Stimulated activated effector memory CD8-positive, alpha-beta T cell treated with anti-CD3 and anti-CD28 coated beads, Interleukin-12 subunit alpha, Interleukin-12 subunit beta, amount 100 ng/mL, for 72 hours (primary cell): ENCODE results near the gene FAR1.
"Not testable (repeated sequence)": the region's sequence is repeated elsewhere in the genome, so short reads cannot be mapped to it uniquely, and the experiment has no call there.

ENCODE experiments used
- ATAC-seq: fragments of 150-1000 bp; cut with Tn5 transposase; 2 replicates; pipeline ENCODE4 v1.10.0; 2021
- DNase-seq, 2 donors: peaks; one replicate each; pipeline ENCODE4 v3.0.0; 2021 to 2022; ENCODE audit warnings: low spot score in 2 of 2
- H3K27ac Mint-ChIP-seq: one replicate; pipeline ENCODE4 v1.8.0; 2022; ENCODE audit warnings: mild to moderate bottlenecking, mixed read lengths
- H3K36me3 Mint-ChIP-seq: one replicate; pipeline ENCODE4 v1.8.0; 2022; ENCODE audit warnings: mild to moderate bottlenecking, mixed read lengths
- H3K4me1 Mint-ChIP-seq: one replicate; pipeline ENCODE4 v1.8.0; 2022; ENCODE audit warnings: mixed read lengths
- H3K4me3 Mint-ChIP-seq: one replicate; pipeline ENCODE4 v1.8.0; 2022; ENCODE audit warnings: mild to moderate bottlenecking, mixed read lengths
- H3K9me3 Mint-ChIP-seq: one replicate; pipeline ENCODE4 v1.8.0; 2022; ENCODE audit warnings: mixed read lengths

The FAR1 gene, protein sequence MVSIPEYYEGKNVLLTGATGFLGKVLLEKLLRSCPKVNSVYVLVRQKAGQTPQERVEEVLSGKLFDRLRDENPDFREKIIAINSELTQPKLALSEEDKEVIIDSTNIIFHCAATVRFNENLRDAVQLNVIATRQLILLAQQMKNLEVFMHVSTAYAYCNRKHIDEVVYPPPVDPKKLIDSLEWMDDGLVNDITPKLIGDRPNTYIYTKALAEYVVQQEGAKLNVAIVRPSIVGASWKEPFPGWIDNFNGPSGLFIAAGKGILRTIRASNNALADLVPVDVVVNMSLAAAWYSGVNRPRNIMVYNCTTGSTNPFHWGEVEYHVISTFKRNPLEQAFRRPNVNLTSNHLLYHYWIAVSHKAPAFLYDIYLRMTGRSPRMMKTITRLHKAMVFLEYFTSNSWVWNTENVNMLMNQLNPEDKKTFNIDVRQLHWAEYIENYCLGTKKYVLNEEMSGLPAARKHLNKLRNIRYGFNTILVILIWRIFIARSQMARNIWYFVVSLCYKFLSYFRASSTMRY

DNA sequence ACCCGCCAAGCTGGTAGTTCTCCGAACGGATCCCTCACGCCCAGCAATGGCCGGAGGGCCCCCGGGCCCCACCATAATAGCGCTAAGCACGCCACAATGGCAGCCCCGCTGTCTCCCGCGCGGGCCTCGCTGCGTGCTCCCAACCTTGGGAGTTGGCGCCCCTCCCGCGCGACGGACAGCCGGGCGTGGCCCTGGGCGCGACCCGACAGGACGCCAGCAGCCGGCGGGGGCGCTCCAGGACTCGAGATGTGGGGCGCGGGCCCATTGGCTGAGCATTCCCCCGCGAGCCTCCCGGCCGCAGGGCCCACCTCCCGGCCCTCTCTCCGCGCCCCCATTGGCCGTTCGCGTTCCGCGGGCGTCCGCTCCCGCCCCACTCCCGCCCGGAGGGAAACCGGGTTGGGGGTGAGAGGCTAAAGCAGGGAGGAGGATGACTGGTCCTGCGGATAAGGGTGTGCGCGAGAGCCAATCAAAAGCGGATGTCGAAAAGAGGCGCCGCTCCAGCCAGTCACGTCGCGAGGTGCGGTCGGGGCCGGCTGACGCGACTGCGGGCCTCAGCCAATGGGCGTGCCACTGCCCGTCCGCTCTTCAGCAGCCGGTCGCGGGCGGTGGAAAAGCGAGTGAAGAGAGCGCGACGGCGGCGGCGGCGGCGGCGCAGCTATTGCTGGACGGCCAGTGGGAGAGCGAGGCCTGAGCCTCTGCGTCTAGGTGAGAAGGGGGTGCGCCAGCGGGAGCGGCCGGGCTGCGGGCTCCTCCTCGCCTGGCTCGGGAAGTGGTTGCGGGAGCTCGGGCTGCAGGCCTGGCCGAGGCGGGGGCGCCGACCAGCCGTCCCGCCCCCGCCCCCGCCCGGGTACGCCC lies at the start of gene FAR1:
Gene FAR1 (plus strand): TSS at position 567 of the 855 bp plus-strand sequence. CDS start 26,098 bp downstream, outside the sequence.
- ATAC-seq (peak; percentile 94), DNase-seq (peak; percentile 90 to 95)
- H3K4me3 Mint-ChIP-seq, result peak within 1 kb of the TSS; percentile 86
- peak within 1 kb of the TSS; percentile 96 for H3K27ac Mint-ChIP-seq
- H3K36me3 Mint-ChIP-seq, result peaks cover 41% of the 10 kb centered on the region
- H3K9me3 Mint-ChIP-seq, result no peaks in the 10 kb centered on the region
- H3K4me1 Mint-ChIP-seq, result peaks cover 51% of the 10 kb centered on the region

DNA sequence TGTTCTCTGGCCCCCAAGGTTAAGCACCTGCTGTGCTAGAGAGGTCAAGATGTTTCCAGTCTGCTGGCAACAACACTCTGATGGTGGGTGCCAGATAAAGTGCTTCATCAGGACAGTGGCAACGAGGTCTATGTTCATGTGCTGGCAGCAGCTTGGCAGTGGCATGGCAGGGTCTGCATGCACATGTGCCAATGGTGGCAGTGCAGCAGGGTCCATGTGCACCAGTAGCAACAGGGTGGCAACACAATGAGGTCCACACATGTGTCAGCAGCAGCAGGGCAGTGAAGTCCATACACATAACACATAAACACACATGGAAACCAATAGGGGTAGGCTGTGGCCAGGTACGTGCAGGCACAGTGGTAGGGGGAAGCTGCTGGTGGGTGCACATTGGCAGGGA lies 48.4 kb upstream of the FAR1 start:
- DNase-seq, result no peak
- Mint-ChIP-seq H3K36me3 (peaks cover under 1% of the 10 kb centered on the region), H3K27ac (no peak overlapping the region), H3K4me3 (no peak overlapping the region), H3K4me1 (no peaks in the 10 kb centered on the region), H3K9me3 (peaks cover 13% of the 10 kb centered on the region)
- peak; percentile 11 for ATAC-seq

DNA sequence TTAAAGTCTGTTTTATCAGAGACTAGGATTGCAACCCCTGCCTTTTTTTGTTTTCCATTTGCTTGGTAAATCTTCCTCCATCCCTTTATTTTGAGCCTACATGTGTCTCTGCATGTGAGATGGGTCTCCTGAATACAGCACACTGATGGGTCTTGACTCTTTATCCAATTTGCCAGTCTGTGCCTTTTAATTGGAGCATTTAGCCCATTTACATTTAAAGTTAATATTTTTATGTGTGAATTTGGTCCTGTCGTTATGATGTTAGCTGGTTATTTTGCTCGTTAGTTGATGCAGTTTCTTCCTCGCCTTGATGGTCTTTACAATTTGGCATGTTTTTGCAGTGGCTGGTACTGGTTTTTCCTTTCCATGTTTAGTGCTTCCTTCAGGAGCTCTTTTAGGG lies 41.6 kb upstream of the FAR1 start:
- not testable (repeated sequence) for H3K4me3 Mint-ChIP-seq, H3K27ac Mint-ChIP-seq, H3K36me3 Mint-ChIP-seq, H3K9me3 Mint-ChIP-seq, ATAC-seq, H3K4me1 Mint-ChIP-seq, DNase-seq

DNA sequence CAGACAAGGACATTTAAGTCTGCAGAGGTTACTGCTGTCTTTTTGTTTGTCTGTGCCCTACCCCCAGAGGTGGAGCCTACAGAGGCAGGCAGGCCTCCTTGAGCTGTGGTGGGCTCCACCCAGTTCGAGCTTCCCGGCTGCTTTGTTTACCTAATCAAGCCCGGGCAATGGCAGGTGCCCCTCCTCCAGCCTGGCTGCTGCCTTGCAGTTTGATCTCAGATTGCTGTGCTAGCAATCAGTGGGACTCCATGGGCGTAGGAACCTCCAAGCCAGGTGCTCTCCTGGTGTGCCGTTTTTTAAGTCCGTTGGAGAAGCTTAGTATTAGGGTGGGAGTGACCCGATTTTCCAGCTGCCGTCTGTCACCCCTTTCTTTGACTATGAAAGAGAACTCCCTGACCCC lies 39.8 kb upstream of the FAR1 start:
- not testable (repeated sequence) for H3K27ac Mint-ChIP-seq, DNase-seq, H3K36me3 Mint-ChIP-seq, ATAC-seq, H3K4me3 Mint-ChIP-seq, H3K9me3 Mint-ChIP-seq, H3K4me1 Mint-ChIP-seq

DNA sequence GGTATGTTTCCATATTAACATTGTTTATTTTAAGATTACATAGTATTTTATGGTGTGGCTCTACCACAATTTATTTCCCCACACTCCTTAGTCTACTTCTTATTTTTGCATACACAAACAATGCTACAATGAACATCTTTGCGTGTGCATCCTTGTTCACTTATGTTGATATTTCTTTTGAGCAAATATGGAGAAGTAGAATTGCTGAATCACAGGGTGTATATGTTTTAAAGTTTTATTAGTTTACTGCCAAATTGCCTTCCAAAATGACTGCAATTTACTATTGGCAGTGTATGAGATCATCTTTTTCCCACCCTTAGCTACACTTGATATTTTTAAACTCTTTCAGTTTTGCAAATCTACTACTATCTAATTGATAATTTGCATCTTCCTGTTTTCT lies 38.7 kb upstream of the FAR1 start:
- no peak for ATAC-seq
- Mint-ChIP-seq H3K27ac (no peak overlapping the region), H3K9me3 (peaks cover 2% of the 10 kb centered on the region), H3K4me1 (no peaks in the 10 kb centered on the region), H3K4me3 (no peak overlapping the region), H3K36me3 (no peaks in the 10 kb centered on the region)
- no peak for DNase-seq

DNA sequence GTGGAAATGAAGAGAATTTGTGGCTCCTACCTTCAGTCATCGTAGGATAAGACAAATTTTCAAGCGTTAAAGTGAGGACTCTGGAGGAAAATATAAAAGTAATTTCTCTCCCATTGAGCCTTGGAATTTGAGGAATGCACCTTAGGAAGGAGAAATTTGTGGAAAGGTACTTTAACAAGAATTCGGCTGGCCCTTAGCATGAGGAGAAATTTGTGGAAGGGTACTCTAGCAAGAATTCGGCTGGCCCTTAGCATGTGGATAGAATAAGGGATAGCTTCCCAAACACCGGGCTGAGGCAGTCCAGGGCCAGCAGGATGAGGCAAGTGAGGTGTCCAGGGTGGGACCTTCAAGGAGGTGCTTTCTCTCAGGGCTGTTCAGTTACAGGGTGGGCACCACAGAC lies 33.2 kb upstream of the FAR1 start:
- Mint-ChIP-seq H3K27ac (no peak overlapping the region), H3K36me3 (no peaks in the 10 kb centered on the region), H3K9me3 (no peaks in the 10 kb centered on the region), H3K4me1 (no peaks in the 10 kb centered on the region), H3K4me3 (no peak overlapping the region)
- ATAC-seq, result no peak
- DNase-seq, result no peak

DNA sequence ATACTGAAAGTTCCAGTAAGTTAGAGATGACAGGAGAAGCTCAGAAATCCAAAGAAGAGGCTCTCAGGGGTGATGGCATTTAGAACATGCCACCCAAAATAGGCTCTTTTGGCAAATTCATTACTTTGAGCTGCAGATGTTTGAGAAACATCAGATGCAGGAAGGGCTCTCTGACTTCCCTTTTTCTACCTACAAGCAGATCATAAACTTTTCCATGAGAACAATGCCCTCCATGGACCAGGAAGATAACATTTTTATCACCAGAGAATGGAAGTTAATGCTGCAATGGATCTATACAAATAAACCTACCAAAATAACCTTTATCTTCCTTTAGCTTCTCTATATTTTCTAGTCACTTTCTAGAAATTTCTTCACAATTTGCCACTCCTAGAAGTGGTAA lies 32.7 kb upstream of the FAR1 start:
- Mint-ChIP-seq H3K9me3 (no peaks in the 10 kb centered on the region), H3K27ac (no peak overlapping the region), H3K4me1 (no peaks in the 10 kb centered on the region)

DNA sequence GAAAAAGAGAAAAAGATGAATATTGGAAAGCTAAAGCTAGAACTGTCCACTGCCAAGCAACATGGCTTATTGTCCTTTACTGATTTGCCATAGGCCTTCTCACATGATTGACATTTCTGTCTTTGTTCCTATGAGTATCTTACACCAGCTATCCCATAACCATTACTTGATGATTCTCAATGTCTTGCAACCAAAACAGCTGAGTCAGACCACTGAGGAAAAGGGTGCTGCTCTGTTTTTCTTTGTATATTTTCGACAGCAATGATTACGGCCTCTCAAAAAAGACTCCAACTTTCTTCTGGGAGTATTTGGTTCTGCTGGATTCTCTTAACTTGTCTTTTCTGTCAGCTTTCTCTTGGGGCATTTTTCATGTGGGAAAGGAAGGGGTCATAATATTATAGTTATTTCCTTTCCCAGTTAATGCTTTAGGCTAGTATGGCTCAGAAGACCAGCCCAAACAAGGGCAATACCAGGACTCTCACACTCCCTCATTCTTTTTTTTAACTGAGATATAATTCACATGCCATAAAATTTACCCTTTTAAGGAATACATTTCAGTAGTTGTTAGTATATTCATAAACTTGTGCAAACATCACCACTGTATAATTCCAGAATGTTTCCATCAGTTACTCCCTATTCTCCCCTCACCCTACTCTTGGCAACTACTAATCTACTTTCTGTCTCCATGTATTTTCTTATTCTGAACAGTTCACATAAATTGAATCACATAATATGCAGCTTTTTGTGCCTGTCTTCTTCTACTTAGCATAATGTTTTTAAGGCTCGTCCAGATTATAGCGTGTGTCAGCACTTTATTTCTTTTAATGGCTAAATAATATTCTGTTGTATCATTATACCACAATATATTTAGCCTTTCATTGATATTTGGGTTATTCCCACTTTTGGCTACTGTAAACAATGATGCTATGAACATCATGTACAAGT lies 31.1 kb upstream of the FAR1 start:
- Mint-ChIP-seq H3K4me1 (no peaks in the 10 kb centered on the region), H3K9me3 (no peaks in the 10 kb centered on the region), H3K4me3 (no peak overlapping the region), H3K36me3 (no peaks in the 10 kb centered on the region), H3K27ac (no peak overlapping the region)
- ATAC-seq (no peak), DNase-seq (no peak)

More for the DNA sequence above, 32.7 kb upstream of the FAR1 start:
- ATAC-seq, result no peak
- DNase-seq, result no peak
- no peaks in the 10 kb centered on the region for H3K36me3 Mint-ChIP-seq
- no peak overlapping the region for H3K4me3 Mint-ChIP-seq

DNA sequence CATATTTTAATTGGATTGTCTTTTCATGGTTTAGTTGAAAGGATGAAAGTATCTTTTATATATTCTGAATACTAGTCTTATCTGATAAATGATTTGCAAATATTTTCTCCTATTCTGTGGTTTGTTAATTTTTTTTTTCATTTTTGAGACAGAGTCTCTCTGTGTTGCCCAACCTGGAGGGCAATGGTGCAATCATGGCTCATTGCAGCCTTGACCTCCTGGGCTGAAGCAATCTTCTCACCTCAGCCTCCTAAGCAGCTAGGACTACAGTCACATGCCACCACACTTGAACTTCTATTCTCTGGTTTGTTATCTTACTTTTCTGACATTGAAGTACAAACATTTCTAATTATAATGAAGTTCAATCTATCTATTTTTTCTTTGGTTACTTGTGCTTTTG lies 30.0 kb upstream of the FAR1 start:
- no peak overlapping the region for H3K4me3 Mint-ChIP-seq
- DNase-seq, result no peak
- no peak overlapping the region for H3K27ac Mint-ChIP-seq
- H3K4me1 Mint-ChIP-seq, result no peaks in the 10 kb centered on the region
- no peaks in the 10 kb centered on the region for H3K36me3 Mint-ChIP-seq
- no peaks in the 10 kb centered on the region for H3K9me3 Mint-ChIP-seq
- no peak for ATAC-seq

DNA sequence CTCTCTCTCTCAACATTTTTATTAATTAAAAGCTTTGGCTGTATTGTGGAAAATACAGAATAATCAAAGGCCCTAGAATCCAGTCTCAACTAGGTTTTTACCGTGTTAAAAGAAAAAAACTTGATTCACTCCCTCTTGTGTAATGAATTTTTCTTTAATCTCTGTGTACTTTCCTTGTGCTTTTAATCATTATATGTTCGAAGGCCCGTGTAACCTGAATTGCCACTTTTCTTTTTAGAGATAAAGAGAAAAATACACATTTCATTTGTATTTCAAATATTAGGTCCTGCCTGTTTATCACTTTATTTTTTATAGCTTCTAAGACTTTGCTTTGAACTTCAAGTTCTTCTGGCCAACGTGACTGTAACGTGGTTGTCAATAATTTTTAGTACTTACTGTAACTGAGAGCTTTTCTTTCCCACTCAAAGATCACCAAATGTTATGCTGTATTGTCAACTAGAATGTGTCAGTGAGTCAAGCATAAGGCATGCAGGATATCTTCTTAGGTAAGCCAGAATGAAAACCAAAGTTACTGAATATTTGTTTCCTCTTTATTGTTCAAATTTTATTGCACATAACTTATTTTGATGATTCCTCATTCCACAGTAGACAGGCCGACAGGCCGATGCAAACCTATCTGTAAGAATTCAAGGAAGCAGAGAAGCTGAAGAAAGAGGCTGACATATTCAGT lies 23.3 kb upstream of the FAR1 start:
- ATAC-seq (no peak), DNase-seq (no peak)
- no peaks in the 10 kb centered on the region for H3K36me3 Mint-ChIP-seq
- H3K27ac Mint-ChIP-seq, result no peak overlapping the region
- H3K4me3 Mint-ChIP-seq, result no peak overlapping the region
- no peaks in the 10 kb centered on the region for H3K4me1 Mint-ChIP-seq
- H3K9me3 Mint-ChIP-seq, result peaks cover 2% of the 10 kb centered on the region

DNA sequence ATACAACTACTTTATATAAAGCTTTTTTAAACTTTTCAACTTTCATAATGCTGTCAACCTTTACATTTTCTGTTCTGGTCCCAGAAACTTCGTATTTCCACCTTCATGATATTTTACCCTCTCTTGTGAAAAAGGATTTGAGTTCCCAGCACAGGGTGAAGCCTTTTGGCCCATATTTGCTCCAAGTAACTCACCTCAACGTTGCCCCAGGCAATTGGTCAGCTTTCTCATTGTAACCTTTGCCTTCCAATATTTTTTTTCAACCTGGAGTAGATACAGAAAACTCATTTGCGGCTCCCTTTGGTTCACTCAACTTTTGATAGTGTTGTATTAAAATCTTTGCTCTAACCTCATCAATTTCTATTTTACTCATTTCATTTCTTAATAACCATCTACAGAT lies 21.1 kb upstream of the FAR1 start:
- Mint-ChIP-seq H3K9me3 (peaks cover 3% of the 10 kb centered on the region), H3K36me3 (no peaks in the 10 kb centered on the region), H3K4me3 (no peak overlapping the region), H3K27ac (no peak overlapping the region), H3K4me1 (no peaks in the 10 kb centered on the region)
- no peak for DNase-seq
- no peak for ATAC-seq

DNA sequence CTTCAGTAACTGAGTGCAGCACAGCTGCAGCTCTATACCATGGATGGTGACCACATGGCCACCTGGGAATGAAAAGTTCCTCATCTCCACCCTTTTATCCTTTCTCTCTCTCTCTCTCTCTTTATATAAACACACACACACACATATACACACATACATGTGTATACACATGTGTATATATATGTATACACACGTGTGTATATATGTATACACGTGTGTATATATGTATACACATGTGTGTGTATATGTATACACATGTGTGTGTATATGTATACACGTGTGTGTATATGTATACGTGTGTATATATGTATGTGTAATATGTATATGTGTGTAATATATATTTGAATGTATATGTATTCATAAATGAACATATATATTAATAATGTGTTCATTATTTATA lies 18.8 kb upstream of the FAR1 start:
- ATAC-seq (no peak), DNase-seq (no peak)
- Mint-ChIP-seq H3K36me3 (no peaks in the 10 kb centered on the region), H3K9me3 (peaks cover 6% of the 10 kb centered on the region), H3K4me3 (no peak overlapping the region), H3K4me1 (no peaks in the 10 kb centered on the region), H3K27ac (no peak overlapping the region)

DNA sequence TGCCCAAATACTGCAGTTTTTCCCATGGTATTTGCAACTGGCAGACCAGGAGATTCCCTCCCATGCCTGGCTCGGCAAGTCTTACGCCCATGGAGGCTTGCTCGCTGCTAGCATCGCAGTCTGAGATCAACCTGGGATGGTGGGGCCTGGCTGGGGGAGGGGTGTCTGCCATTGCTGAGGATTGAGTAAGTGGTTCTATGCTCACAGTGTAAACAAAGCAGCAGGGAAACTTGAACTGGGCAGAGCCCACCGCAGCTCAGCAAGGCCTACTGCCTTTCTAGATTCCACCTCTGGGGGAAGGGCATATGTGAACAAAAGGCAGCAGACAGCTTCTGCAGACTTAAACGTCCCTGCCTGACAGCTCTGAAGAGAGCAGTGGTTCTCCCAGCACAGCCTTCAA lies 17.0 kb upstream of the FAR1 start:
- not testable (repeated sequence) for H3K27ac Mint-ChIP-seq, H3K9me3 Mint-ChIP-seq, H3K4me1 Mint-ChIP-seq, H3K4me3 Mint-ChIP-seq, ATAC-seq, DNase-seq, H3K36me3 Mint-ChIP-seq

DNA sequence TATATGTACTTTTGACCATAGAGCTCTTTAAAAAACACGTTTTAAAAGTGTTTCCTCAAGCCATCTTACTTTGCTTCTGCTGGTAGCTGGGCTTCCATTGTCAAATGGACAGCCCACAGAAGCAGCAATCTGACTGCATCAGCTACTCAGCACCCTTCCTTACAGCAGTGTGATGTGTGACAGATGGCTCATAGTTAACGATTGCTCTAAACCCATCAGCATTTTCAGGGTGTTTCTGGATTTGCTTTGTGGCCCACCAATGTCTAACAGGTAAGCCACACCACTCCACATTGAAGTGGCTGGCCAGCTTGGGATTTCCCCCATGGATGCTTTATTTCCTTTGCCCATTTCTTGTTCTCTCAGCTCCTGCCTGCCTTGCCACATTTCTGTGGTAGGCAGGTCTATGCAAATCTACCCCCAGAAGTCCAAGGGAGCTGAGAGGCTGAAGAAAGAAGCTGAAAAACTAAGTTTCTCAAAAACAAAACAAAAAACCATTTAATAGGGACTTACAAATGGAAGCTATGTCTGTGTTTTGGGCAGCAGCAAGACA lies 7.3 kb upstream of the FAR1 start:
- peaks cover 8% of the 10 kb centered on the region for H3K9me3 Mint-ChIP-seq
- H3K4me3 Mint-ChIP-seq, result no peak overlapping the region
- no peak for ATAC-seq
- no peak overlapping the region for H3K27ac Mint-ChIP-seq
- no peaks in the 10 kb centered on the region for H3K36me3 Mint-ChIP-seq
- DNase-seq, result no peak
- no peaks in the 10 kb centered on the region for H3K4me1 Mint-ChIP-seq
